Lower leg skin (tissue), 4 donors: Measurements from ENCODE around the gene F3. TPM values are rescaled to one million over a fixed set of nuclear protein-coding genes. Genes with fewer than 3 reads are reported as not detected.

Source experiments
- DNase-seq, 2 donors: peaks; one replicate each; pipeline ENCODE4 v3.0.0-alpha.2; 2019; ENCODE audit warnings: low spot score in 2 of 2
- H3K4me3 ChIP-seq: fragments of 200-600 bp; sonication (generic); 2 replicates; pipeline ENCODE4 v1.5.1; 2017; ENCODE audit warnings: mild to moderate bottlenecking, low read depth; ENCODE audit not compliant: poor library complexity, severe bottlenecking
- CTCF ChIP-seq, 3 donors: fragments of 450-650 bp; IDR thresholded peaks; one replicate each; pipeline ENCODE4 v1.5.1; 2016; ENCODE audit warnings: antibody characterized with exemption in 3 of 3, mild to moderate bottlenecking in 3 of 3, moderate library complexity in 2 of 3
- POLR2A ChIP-seq, 2 donors: fragments of 450-650 bp; IDR thresholded peaks; one replicate each; pipeline ENCODE4 v1.6.1; 2016 to 2017; ENCODE audit warnings: antibody characterized with exemption in 2 of 2, mild to moderate bottlenecking in 1 of 2, moderate library complexity in 1 of 2
- WGBS, 2 donors: methylation state at CpG; one replicate each; pipeline ENCODE4 v1.1.5; 2018; 5-methylcytosine and 5-hydroxymethylcytosine counted together
- intact Hi-C: fragments of 100-400 bp; cut with DNase I; formaldehyde crosslinking; loops from one replicate; pipeline ENCODE4 v1.15.0; 2023; ENCODE audit warnings: low total_unique reads
- total RNA-seq, 4 donors: library from RNA; depleted of rRNA; stranded (reverse); fragments of >200 nt; gene quantifications; one replicate each; pipeline ENCODE4 v1.1.0, GENCODE V29; 2016

Gene F3
- total RNA-seq, 4 donors from 2014 or later, result 69.2 to 129 (median 85.9) TPM

GRCh38 chr1:94503153-94503552 lies 38.4 kb downstream of the F3 start:
- 85 to 87% methylated on average over 4 of the region's 4 CpGs for WGBS, 2 donors
- intact Hi-C loops, result no loop called here
- TF ChIP-seq CTCF (IDR thresholded peaks at IDR 0.05) (no peak), POLR2A (IDR thresholded peaks at IDR 0.05) (no peak)
- H3K4me3 ChIP-seq, result no peak overlapping the region
- DNase-seq, result no peak

GRCh38 chr1:94501935-94502334 lies 39.6 kb downstream of the F3 start:
- 96 to 98% methylated on average over 4 of the region's 4 CpGs for WGBS, 2 donors
- DNase-seq, result no peak
- no peak for TF ChIP-seq POLR2A (IDR thresholded peaks at IDR 0.05)
- no peak for TF ChIP-seq CTCF (IDR thresholded peaks at IDR 0.05)
- no peak overlapping the region for H3K4me3 ChIP-seq
- intact Hi-C loops, result no loop called here

GRCh38 chr1:94501426-94501825 lies 40.1 kb downstream of the F3 start:
- H3K4me3 ChIP-seq, result no peak overlapping the region
- intact Hi-C loops, result no loop called here
- DNase-seq, result no peak
- TF ChIP-seq CTCF (IDR thresholded peaks at IDR 0.05) (no peak), POLR2A (IDR thresholded peaks at IDR 0.05) (no peak)
- WGBS, 2 donors, result 86 to 93% methylated on average over 2 of the region's 2 CpGs

- WGBS, 2 donors, result 87 to 96% methylated on average over 2 of the region's 2 CpGs
- no peak overlapping the region for H3K4me3 ChIP-seq
- intact Hi-C loops, result no loop called here
- no peak for DNase-seq
- TF ChIP-seq POLR2A (IDR thresholded peaks at IDR 0.05) (no peak), CTCF (IDR thresholded peaks at IDR 0.05) (no peak)
Observed at GRCh38 chr1:94496076-94496755, 45.3 kb downstream of the F3 start.

GRCh38 chr1:94490556-94490955 lies 51.0 kb downstream of the F3 start:
- intact Hi-C loops, result no loop called here
- 45 to 64% methylated on average over 2 of the region's 2 CpGs for WGBS, 2 donors
- H3K4me3 ChIP-seq, result no peak overlapping the region
- TF ChIP-seq POLR2A (IDR thresholded peaks at IDR 0.05) (no peak), CTCF (IDR thresholded peaks at IDR 0.05) (no peak)
- DNase-seq, result no peak

GRCh38 chr1:94486990-94487389 lies 54.6 kb downstream of the F3 start:
- intact Hi-C loops, result loop anchor here (10.0 kb wide), 1 partner anchor 318 kb away; no protein-coding TSS in a partner anchor
- H3K4me3 ChIP-seq, result no peak overlapping the region
- 93 to 95% methylated on average over 5 of the region's 5 CpGs for WGBS, 2 donors
- TF ChIP-seq POLR2A (IDR thresholded peaks at IDR 0.05), result no peak
- no peak for TF ChIP-seq CTCF (IDR thresholded peaks at IDR 0.05)
- DNase-seq, result no peak
